Type B pancreatic cell (in vitro differentiated cells): ENCODE measurements around the gene CUX1. TPM values are rescaled to one million over a fixed set of nuclear protein-coding genes. Genes with fewer than 3 reads are reported as not detected.
"Not testable (repeated sequence)": the region's sequence is repeated elsewhere in the genome, so short reads cannot be mapped to it uniquely, and the experiment has no call there.

Experiments
- DNase-seq: peaks from one replicate; pipeline ENCODE4 v3.0.0; 2021; ENCODE audit warnings: mixed read lengths; ENCODE audit not compliant: unreplicated experiment; ENCODE audit errors: extremely low spot score
- H3K27ac Mint-ChIP-seq: 2 replicates; pipeline ENCODE4 v1.8.0; 2021; ENCODE audit warnings: mild to moderate bottlenecking, mixed read lengths
- H3K27me3 Mint-ChIP-seq: 2 replicates; pipeline ENCODE4 v1.8.0; 2021; ENCODE audit warnings: mixed read lengths
- H3K36me3 Mint-ChIP-seq: 2 replicates; pipeline ENCODE4 v1.8.0; 2021; ENCODE audit warnings: mixed read lengths
- H3K4me1 Mint-ChIP-seq: one replicate; pipeline ENCODE4 v1.8.0; 2021; ENCODE audit warnings: mixed read lengths; ENCODE audit not compliant: unreplicated experiment
- H3K4me3 Mint-ChIP-seq: 2 replicates; pipeline ENCODE4 v1.8.0; 2021; ENCODE audit warnings: mild to moderate bottlenecking, mixed read lengths
- H3K9me3 Mint-ChIP-seq: 2 replicates; pipeline ENCODE4 v1.8.0; 2021; ENCODE audit warnings: mixed read lengths
- total RNA-seq: library from RNA; stranded (reverse); gene quantifications from 2 replicates; pipeline ENCODE4 v1.2.1, GENCODE V29; 2021; ENCODE audit warnings: low replicate concordance
- TF ChIP-seq, protein P1 (sequence below): fragments of 200-600 bp; sonication (generic); conservative IDR thresholded peaks from 2 replicates; pipeline ENCODE4 v1.5.0; 2021; ENCODE audit warnings: antibody characterized with exemption, mild to moderate bottlenecking

Gene CUX1
- total RNA-seq, 1 donor from 2014 or later, result 76.4 TPM

DNA sequence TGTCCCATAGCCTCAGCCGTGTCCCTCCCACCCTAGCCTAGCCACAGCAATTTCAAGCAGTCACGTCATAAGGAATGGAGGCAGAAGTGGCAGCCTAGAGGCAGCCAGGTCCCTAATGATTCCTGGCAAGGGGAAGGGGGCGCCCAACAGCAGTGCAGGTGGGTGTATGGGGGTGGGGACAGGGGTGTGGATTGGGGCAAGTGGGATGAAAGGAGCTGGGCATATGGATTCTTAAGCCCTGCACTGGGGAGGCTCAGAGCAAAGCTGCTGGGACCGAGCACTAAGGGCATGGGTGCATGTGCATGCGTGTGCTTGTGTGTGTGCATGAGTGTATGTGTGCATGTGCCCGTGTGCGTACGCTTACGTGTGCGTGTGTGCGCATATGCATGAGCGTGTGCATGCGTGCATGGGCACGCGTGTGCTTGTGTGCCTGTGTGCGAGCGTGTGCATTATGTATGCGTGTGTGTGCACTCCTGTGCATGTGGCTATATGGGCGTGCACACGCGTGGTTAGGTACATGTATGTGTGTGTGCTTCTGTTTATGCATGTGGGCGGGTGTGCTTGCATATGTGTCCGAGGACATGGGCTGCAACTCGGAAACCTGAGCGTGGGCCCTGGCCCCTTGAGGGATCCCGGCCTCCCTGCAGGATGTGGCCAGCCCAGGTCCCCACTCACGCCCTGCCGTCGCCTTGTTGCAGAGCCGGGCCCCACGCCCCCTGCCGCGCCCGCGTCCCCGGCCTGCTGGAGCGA lies 503.4 kb downstream of the CUX1 start:
- TF ChIP-seq, protein P1, sequence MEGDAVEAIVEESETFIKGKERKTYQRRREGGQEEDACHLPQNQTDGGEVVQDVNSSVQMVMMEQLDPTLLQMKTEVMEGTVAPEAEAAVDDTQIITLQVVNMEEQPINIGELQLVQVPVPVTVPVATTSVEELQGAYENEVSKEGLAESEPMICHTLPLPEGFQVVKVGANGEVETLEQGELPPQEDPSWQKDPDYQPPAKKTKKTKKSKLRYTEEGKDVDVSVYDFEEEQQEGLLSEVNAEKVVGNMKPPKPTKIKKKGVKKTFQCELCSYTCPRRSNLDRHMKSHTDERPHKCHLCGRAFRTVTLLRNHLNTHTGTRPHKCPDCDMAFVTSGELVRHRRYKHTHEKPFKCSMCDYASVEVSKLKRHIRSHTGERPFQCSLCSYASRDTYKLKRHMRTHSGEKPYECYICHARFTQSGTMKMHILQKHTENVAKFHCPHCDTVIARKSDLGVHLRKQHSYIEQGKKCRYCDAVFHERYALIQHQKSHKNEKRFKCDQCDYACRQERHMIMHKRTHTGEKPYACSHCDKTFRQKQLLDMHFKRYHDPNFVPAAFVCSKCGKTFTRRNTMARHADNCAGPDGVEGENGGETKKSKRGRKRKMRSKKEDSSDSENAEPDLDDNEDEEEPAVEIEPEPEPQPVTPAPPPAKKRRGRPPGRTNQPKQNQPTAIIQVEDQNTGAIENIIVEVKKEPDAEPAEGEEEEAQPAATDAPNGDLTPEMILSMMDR, result no peak
- no peak for DNase-seq
- Mint-ChIP-seq H3K4me1 (no peaks in the 10 kb centered on the region), H3K27ac (no peak overlapping the region), H3K4me3 (no peak overlapping the region), H3K27me3 (peaks cover 4% of the 10 kb centered on the region), H3K9me3 (no peaks in the 10 kb centered on the region), H3K36me3 (no peaks in the 10 kb centered on the region)

DNA sequence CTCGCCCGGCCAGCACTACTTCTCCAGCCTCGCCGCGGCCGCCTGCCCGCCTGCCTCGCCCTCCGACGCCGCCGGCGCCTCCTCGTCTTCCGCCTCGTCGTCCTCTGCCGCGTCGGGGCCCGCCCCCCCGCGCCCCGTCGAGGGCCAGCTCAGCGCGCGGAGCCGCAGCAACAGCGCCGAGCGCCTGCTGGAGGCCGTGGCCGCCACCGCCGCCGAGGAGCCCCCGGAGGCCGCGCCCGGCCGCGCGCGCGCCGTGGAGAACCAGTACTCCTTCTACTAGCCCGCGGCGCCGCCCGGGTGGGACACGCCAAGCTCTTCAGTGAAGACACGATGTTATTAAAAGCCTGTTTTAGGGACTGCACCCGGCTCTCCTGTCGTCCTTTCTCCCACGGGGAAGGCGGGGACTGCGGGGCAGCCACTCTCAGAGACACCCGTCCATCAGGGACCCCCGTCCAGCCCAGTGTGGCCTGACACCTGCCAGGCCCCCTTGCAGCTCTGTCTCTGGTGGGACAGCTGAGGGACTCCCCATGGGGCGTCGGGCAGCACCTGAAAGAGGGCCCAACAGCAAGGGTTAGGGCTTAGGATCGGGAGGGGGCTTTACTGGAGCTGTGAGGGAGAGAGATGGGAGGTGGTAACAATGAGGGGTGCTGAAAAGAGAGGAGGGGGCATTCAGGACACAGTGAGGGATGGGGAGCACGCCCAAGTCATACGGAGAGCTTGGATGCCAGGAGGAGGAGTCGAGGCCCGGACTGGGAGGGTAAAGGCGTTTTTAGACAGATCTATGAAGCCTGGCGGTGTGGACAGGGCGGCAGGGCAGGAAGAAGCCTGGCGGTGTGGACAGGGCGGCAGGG lies 504.1 kb downstream of the CUX1 start:
- TF ChIP-seq, protein P1, result no peak
- H3K4me1 Mint-ChIP-seq, result no peaks in the 10 kb centered on the region
- no peaks in the 10 kb centered on the region for H3K9me3 Mint-ChIP-seq
- H3K36me3 Mint-ChIP-seq, result no peaks in the 10 kb centered on the region
- peaks cover 4% of the 10 kb centered on the region for H3K27me3 Mint-ChIP-seq
- no peak for DNase-seq
- H3K4me3 Mint-ChIP-seq, result no peak overlapping the region
- H3K27ac Mint-ChIP-seq, result no peak overlapping the region

DNA sequence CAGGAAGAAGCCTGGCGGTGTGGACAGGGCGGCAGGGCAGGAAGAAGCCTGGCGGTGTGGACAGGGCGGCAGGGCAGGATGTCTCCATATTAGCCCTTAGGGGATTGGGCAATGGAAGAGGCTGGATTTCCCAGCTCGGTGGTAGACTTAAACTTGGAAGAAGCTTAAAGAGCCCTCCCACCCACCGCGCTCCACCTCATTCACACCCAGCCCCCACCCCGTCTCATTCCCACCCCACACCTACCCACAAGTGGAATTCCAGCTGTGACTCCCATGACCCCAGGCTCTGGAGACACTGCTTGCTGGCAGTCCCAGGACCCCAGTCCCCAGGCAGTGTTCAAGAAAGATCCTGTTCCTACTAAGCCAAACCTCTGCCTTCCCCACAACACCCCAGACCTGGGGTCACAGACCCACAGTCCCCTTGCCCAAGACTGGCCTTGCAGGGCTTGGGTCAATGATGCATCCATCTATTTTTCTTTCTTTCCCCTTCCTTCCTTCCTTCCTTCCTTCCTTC lies 504.8 kb downstream of the CUX1 start:
- DNase-seq, result no peak

DNA sequence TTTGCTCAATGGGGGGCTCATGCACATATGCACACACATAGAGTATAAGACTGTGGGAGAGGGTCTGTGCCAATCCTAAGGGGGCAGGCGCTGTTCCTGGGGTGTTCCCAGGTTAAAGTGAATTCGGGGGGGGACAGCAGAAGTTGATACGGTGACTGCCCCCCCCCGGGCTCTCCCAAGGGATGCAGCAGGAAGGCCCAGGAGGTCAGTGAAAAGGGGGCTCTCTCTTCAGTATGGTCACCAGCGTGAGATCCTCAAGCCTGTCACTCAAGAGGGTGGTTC lies 506.4 kb downstream of the CUX1 start:
- Mint-ChIP-seq H3K27me3 (peaks cover 7% of the 10 kb centered on the region), H3K27ac (no peak overlapping the region), H3K4me3 (no peak overlapping the region), H3K4me1 (no peaks in the 10 kb centered on the region), H3K36me3 (no peaks in the 10 kb centered on the region), H3K9me3 (no peaks in the 10 kb centered on the region)
- TF ChIP-seq, protein P1, result no peak
- DNase-seq, result no peak

More for the DNA sequence above, 504.8 kb downstream of the CUX1 start:
- H3K4me3 Mint-ChIP-seq, result no peak overlapping the region
- TF ChIP-seq, protein P1, result no peak
- H3K36me3 Mint-ChIP-seq, result no peaks in the 10 kb centered on the region
- H3K9me3 Mint-ChIP-seq, result no peaks in the 10 kb centered on the region
- H3K27ac Mint-ChIP-seq, result no peak overlapping the region
- H3K4me1 Mint-ChIP-seq, result no peaks in the 10 kb centered on the region
- peaks cover 4% of the 10 kb centered on the region for H3K27me3 Mint-ChIP-seq

DNA sequence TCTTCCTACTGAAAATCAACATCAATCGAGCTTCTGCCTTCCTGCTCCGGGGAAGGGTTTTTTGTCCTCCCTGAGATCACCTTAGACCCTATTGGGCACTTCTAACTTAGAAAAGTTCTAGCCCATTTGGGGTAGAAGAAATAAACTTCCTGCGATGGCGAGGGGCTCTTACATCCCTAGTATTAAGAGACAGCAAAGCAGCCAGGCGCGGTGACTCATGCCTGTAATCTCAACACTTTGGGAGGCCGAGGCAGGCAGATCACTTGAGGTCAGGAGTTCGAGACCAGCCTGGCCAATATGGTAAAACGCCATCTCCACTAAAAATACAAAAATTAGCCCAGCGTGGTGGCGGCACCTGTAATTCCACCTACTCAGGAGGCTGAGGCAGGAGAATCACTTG lies 507.7 kb downstream of the CUX1 start:
- not testable (repeated sequence) for H3K36me3 Mint-ChIP-seq, H3K4me1 Mint-ChIP-seq, H3K9me3 Mint-ChIP-seq, H3K27ac Mint-ChIP-seq, H3K27me3 Mint-ChIP-seq, H3K4me3 Mint-ChIP-seq
- DNase-seq, result peak; percentile 15
